ENCODE results near the gene DNAH14.
"Not testable (repeated sequence)": the region's sequence is repeated elsewhere in the genome, so short reads cannot be mapped to it uniquely, and the experiment has no call there.

DNAH14 gene

DNA sequence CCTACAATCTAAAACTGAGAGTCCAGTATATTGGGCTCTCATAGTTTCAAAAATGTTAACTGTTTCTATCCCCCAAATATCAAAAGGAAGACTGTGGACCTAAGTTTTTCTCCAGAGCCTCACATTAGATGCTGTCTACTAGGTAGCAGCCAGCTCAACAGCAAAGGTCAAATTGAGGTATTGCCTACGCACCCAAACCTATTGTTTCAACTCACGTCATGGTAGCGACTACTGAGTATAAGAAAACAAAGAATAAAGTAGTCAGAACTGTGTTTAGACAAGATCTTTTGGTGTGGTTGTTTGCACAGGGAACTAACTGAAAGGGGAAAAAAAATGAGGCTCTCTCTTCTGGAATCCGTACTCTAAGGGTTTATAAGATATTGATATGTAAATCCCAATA lies 325.2 kb downstream of the DNAH14 start:
- no peak for DNase-seq (ENCODE audit: low read depth in 2 of 2)

DNA sequence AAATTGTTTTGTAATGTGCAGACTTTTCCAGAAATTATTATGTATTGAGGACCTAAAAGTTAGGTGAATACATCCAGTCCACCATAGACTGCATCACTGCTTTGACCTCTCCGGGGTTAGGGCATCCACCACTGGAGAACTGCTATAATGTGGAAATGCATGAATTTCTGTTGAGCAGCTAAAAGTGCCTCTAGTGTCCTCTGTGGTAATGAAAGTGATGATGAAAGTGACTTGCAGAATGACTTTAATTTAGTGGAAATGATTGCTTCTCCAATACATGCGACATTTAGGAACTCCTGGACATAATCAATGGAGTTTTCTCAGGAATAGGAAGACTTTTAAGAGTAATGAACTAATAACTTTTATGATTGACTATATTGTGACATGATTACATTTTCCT lies 327.6 kb downstream of the DNAH14 start:
- DNase-seq (ENCODE audit: low read depth in 2 of 2): no peak

DNA sequence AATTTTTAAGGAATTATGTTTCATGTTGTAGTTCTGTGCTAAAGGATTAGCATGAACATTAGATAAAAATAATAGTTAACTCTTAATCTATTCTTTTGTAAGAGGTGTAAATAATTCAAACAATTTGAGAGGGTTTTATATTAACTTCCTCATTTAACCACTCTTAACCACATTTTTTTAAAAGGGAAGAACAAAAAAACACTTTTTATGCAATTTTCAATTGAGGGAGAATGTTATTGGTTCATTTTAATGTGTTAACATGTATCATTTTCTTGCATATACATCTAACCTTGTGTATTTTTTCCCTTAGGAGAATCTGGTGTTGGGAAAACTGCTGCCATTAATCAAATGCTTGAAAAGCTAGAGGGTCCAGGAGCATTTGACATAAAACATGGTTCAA lies 329.3 kb downstream of the DNAH14 start:
- no peak for DNase-seq (ENCODE audit: low read depth in 2 of 2)

DNA sequence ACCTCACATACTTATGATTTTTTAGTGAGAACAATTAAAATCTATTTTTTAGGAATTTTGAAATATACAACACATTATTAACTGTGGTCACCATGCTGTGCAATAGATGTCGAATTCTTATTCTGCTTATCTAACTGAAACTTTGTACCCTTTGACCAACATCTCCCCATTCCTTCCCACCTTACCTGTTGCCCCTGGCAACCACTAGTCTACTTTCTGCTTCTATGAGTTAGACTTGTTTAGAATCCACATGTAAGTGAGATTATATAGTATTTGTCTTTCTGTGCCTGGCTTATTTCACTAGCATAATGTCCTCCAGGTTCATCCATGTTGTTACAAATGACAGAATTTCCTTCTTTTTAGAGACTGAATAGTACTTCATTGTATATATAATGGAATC lies 330.1 kb downstream of the DNAH14 start:
- DNase-seq (ENCODE audit: low read depth in 2 of 2): no peak

DNA sequence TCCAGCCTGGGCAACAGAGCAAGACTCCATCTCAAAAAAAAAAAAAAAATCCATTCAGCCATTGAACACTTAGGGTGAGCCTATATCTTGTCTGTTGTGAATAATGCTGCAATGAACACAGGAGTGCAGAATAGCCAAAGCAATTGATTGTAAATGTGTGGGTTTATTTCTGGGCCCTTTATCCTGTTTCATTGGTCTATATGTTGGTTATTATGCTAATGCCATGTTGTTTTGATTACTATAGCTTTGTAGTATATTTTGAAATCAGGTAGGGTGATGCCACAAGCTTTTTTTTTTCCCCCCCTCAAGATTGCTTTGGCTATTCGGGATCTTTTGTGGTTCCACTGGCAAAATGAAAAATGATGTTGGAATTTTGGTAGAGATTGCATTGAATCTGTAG lies 330.8 kb downstream of the DNAH14 start:
- no peak for DNase-seq (ENCODE audit: low read depth in 2 of 2)

DNA sequence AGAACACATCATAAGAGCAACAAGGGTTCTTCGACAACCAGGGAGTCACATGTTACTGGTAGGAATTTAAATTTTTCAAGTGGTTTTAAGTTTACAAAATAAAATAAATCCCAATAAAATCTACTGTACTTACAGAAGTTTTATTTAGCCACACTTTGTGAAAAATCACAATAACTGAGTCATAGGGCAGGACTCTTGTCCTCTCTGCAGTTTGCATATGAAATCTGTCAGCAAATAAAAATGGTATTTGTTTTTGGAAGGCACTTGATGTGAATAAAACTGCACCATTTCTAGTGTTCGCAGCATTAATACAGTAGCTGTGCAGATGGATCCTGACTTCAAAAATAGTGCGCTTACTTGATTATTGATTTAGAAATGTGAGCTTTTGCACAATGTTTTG lies 348.0 kb downstream of the DNAH14 start:
- DNase-seq (ENCODE audit: low read depth in 2 of 2): no peak

DNA sequence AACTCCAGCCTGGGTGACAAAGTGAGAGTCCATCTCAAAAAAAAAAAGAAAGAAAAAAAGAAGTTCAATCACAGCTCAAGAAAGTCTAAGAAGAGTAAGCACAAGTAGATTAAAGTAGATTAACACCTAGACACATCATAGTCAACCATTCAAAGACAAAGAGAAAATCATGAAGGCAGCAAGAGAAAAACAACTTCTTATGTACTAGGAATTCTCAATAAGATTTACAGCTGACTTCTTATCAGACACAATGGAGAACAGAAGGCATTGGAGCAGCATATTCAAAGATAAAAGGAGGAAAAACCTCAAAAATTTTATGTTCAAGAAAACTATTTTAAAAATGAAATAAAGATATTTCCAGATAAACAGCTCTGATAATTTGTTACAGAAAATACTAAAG lies 351.1 kb downstream of the DNAH14 start:
- DNase-seq (ENCODE audit: low read depth in 2 of 2): no peak

DNA sequence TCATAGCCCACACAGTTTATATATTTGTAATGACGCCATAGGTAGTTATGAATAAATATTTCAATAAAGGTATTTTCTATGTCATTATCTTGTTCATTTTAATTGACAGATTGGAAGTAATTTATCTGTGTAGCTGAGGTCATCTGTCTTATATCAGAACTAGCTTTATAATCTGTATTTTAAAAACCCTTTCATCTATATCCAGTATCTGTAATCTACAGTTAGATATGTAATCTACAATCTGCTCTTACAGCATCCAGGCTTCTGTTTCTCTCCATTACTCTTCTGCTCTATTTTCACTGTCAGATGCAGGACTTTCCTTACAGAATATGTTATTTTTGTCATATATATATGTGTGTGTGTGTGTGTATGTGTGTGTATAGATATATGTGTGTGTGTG lies 360.8 kb downstream of the DNAH14 start:
- DNase-seq (ENCODE audit: low read depth in 2 of 2): no peak

DNA sequence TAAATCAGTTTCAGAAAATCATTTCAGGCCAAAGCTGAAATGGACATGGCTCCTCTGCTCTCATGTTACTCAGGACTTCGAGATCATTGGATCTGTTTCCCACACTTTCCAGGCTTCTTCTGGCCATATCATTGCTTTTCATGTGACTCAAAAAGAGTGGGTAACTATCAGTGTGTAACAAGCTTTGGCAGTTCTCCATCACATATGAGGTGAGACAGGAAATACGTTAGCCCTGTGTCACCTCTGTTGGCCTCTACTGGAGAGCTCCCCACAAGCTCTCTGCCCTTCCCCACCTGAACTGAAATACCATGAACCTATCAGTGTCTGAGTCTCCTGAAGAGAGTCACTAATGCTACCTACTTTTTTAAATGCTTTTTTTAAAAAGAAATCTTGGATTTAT lies 370.1 kb downstream of the DNAH14 start:
- no peak for DNase-seq (ENCODE audit: low read depth in 2 of 2)

DNA sequence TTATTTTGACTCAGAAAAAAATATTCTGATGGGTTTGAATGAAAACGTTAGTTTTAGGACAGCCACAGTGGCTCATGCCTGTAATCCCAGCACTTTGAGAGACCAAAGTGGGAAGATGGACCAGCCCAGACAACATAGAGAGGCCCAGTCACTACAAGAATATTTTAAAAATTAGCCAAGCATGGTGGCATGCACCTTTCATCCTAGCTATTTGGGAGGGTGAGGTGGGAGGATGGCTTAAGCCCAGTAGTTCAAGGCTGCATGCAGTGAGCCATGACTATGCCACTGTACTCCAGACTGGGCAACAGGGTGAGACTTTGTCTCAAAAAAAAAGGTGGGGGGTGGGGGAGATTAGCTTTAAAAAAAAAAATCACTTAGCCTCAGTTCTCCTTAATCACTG lies 370.9 kb downstream of the DNAH14 start:
- DNase-seq (ENCODE audit: low read depth in 2 of 2): no peak

DNA sequence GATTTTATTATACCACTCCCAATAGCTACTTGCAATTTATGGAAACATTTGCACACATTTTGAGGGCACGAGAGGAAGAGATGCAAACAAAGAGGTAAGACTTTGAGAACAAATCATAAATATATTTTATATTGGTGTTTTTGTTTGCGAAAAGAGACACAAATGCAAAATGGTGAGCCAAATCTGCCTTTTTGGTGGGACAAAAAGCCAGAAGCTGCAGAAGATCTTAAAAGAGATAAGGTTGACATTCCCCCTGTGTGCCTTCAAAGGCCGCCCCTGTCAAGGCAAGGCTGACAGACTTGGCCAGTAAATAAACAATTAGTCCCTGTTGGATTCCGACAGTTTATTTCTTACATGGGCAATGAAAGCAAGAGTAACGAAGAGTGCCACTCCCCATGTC lies 375.5 kb downstream of the DNAH14 start:
- DNase-seq (ENCODE audit: low read depth in 2 of 2): no peak

DNA sequence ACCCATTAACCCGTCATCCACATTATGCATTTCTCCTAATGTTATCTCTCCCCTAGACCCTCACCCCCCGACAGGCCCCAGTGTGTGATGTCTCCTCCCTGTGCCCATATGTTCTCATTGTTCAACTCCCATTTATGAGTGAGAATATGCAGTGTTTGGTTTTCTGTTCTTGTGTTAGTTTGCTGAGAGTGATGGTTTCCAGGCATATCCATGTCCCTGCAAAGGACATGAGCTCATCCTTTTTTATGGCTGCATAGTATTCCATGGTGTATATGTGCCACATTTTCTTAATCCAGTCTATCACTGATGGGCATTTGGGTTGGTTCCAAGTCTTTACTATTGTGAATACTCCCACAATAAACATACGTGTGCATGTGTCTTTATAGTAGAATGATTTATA lies 381.1 kb downstream of the DNAH14 start:
- not testable (repeated sequence) for DNase-seq (ENCODE audit: low read depth in 2 of 2)

DNA sequence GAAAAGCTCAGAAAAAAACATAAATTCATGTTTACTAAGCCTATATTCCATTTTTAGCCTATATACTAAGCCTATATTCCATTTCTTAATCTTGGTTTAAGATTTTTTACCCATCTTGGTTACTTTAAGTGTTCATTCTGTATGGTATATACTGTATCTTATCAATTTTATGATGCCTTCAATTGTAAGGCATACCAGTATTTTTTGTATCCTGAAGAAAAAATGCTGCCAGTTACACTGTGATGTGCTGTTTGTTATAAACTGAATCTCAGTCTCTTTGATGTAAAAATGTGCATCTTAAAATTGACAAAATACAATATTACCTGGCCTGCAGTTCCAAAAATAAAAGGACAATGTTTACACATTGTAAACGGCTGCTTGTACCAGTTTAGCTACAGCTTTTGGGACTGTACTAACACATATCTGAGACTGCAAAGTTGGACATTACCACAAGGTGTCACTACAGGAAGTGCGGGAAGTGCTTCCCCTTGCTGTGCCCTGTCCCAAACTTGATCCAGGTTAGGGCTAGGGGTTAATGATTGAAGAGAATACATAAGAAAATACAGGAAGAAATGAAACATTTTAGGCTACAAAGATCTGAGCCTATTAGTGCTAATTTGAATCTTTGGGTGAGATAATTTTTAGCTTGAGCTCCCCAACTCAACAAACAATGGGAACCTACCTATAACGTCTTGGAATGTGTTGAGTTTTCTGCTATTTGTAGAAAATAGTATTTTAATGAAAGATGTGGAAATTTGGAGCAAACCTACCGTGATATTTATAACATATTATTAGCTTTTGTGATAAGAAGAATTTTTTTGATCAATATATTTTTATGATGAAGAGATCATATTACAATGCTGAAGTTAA lies 389.5 kb downstream of the DNAH14 start:
- DNase-seq (ENCODE audit: low read depth in 2 of 2): no peak

DNA sequence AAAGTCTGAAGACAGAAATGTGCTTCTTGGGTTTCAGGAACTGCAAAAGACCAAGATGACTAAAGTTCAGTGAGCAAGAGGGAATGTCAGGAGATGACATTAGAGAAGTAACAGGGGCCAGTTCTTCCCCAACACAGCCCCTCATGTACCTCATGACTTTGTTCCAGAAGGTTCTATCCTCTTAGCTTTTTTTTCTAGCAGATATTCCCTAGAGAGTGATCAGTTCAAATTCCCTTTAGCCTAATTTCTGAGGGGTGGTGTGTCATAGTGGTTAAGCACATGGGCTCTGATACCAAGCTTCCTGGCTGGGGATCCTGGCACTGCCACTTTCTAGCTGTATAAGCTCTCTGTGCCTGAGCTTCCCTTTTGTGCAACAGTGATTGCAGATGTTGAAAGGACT lies 390.4 kb downstream of the DNAH14 start:
- DNase-seq (ENCODE audit: low read depth in 2 of 2): no peak

DNA sequence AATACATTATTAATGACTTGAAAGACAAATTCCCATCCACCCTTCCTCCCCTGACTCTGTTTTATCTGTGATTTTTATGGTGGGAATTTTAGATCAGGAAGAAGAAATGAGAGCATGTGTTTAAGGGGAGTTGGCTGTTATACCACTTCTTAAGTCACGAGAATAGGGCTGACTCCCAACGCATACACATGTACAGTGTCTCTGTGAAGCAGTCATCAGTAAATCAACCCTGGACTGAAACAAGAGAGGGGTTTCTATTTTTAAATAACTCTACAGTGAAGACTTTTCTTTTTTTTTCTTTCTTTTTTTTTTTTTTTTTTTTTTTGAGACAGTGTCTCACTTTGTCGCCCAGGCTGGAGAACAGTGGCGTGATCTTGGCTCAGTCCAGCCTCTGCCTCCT lies 392.3 kb downstream of the DNAH14 start:
- no peak for DNase-seq (ENCODE audit: low read depth in 2 of 2)

DNA sequence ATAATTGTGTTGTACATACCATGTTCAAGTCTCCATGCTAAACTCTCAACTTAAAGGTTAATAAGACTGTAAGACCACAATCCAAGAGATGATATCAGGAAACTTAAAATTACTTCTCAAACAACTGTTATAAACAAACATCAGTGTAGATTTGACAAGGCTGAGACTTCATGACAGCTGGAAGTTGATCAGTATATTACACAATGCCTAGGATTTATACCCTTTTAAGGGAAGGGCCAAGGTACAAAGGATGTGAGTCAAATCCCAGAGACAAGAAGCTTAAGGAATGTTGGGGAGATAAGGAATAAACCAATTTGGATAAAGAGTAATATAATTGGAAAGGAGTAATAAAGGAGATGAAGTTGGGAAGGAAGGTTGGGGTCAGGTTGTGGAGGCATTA lies 399.6 kb downstream of the DNAH14 start:
- no peak for DNase-seq (ENCODE audit: low read depth in 2 of 2)

DNA sequence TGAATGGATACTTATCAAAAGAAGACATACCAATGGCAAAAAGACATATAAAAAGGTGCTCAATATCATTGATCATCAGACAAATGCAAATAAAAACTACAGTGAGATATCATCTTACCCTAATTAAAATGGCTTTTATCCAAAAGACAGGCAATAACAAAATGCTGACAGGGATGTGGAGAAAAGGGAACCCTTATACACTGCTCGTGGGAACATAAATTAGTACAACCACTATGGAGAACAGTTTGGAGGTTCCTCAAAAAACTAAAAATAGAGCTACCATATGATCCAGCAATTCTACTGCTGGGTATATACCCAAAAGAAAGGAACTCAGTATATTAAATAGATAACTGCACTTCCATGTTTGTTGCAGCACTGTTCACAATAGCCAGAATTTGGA lies 400.5 kb downstream of the DNAH14 start:
- not testable (repeated sequence) for DNase-seq (ENCODE audit: low read depth in 2 of 2)

DNA sequence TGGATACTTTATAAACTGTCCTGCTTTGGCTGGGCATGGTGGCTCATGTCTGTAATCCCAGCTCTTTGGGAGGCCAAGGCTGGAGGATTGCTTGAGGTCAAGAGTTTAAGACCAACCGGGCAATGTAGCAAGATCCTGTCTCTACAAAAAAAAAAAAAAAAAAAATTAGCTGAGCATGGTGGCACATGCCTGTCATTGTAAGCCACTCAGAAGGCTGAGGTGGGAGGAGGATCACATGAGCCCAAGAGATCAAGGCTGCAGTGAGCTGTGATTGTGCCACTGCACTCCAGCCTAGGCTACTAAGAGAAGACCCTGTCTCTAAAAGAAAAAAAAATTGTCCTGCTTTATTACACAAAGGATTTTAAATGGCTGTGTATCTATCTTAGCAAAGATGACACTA lies 403.2 kb downstream of the DNAH14 start:
- DNase-seq (ENCODE audit: low read depth in 2 of 2): no peak

DNA sequence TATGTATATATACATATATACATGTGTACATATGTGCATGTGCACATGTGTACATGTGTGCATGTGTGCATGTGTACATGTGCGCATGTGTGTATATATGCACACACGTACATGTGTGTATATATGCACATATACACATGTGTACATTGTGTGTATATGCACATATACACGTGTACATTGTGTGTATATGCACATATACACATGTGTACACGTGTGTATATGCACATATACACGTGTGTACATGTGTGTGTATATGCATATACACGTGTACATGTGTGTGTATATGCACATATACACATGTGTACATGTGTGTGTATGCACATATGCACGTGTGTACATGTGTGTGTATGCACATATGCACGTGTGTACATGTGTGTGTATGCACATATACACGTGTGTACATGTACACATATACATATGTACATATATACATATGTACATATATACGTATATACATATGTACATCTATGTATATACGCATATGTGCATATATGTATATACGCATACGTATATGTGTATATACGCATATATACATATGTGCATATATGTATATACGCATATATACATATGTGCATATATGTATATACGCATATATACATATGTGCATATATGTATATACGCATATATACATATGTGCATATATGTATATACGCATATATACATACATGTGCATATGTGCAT lies 405.8 kb downstream of the DNAH14 start:
- not testable (repeated sequence) for DNase-seq (ENCODE audit: low read depth in 2 of 2)

DNA sequence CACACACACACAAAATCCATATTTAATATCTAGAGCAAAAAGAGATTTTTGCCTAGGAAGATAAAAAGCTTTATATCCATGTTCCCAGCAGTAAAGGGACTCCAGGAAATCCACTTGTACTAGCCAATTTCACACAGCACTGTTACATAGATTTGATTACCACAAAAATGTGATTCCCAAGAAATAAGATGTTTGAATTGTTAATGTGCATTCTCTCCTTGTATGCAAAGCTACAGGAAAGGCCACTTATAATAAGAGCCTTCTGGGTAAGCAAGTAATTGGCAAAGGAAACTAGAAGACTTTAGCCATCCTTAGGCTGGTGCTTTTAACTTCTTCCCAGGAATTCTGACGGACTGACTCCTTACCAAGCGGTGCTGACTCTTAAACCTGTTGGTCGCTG lies 409.1 kb downstream of the DNAH14 start:
- no peak for DNase-seq (ENCODE audit: low read depth in 2 of 2)

DNA sequence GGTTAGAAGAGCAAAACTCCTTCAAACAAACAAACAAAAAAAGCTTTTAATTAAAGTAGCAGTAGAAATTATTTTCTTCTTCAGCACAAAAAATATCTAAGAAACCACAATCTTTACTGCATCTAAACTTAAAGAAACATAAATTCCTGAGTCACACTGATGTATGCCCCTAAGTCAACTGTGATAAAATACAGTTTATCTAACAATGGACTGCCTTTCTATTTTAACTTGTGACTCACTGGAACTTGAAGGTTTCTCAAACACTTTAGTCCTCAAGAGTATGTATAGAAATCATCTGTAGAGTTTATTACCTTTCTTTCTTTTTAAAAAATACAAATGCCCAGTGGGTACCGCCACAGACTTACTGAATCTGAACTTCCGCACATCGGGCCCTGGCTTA lies 412.2 kb downstream of the DNAH14 start:
- no peak for DNase-seq (ENCODE audit: low read depth in 2 of 2)

DNA sequence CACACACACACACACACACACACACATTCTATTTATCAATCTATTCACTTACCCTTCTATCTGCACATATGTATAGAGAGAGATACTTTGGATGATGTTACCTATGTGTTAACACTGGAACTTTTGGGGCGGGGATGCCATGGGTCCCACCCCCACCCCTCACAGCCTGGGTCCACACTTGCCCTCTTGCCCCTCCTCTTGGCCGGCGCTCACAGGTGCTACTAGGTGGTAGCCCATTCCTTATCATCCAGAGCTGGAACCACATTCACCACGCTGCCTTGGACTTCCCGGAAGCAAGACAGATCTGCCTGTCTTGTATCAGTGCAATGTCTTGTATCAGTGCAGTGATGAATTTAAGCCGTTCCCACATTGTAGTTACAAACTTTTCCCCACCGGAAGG lies 413.2 kb downstream of the DNAH14 start:
- no peak for DNase-seq (ENCODE audit: low read depth in 2 of 2)

DNA sequence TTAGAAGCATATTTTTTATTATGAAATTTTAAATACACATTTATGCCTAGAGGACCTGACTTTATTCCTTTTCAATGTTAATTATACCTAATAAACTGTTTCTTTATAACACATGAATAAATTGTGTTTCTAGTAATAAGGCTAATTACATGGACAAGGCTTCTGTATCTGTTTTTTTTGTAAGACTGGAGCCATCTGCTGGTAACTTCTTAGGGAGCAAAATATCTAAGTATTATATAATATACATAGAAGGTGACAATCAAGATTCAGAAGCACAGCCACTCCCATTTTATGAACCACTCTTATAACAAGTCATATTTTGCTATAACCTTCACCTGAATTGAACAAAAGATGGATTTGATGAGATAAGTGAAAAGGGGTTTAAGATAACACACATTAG lies 414.1 kb downstream of the DNAH14 start:
- DNase-seq (ENCODE audit: low read depth in 2 of 2): no peak

All from stimulated activated CD8-positive, alpha-beta memory T cell treated with anti-CD3 and anti-CD28 coated beads, Interleukin-2, amount 100 ng/mL, for 48 hours (primary cell).